Right hindlimb (tissue), 1 donor: ENCODE results near the gene RHEB.

Experiments used
- DNase-seq: peaks from one replicate; pipeline ENCODE4 v3.0.0-alpha.2; 2018

The RHEB gene

GRCh38 chr7:151501676-151502075 is 18.0 kb downstream of the RHEB start:
- DNase-seq: no peak

GRCh38 chr7:151498495-151498894 is 21.2 kb downstream of the RHEB start:
- DNase-seq: no peak

GRCh38 chr7:151497306-151497871 is 22.3 kb downstream of the RHEB start:
- no peak for DNase-seq

- DNase-seq: no peak
Measured at GRCh38 chr7:151495360-151495759, 24.3 kb downstream of the RHEB start.

GRCh38 chr7:151494298-151495284 is 25.1 kb downstream of the RHEB start:
- DNase-seq: no peak

GRCh38 chr7:151493083-151493482 is 26.6 kb downstream of the RHEB start:
- no peak for DNase-seq

- DNase-seq: no peak
Measured at GRCh38 chr7:151491859-151492258, 27.8 kb downstream of the RHEB start.

- DNase-seq: no peak
Measured at GRCh38 chr7:151490456-151491105, 29.1 kb downstream of the RHEB start.

- no peak for DNase-seq
Measured at GRCh38 chr7:151489498-151489897, 30.2 kb downstream of the RHEB start.

GRCh38 chr7:151488096-151488495 is 31.6 kb downstream of the RHEB start:
- no peak for DNase-seq

- DNase-seq: no peak
Measured at GRCh38 chr7:151487228-151487627, 32.5 kb downstream of the RHEB start.

- DNase-seq: no peak
Measured at GRCh38 chr7:151486074-151486473, 33.6 kb downstream of the RHEB start.

- no peak for DNase-seq
Measured at GRCh38 chr7:151484971-151485707, 34.6 kb downstream of the RHEB start.

- DNase-seq: no peak
Measured at GRCh38 chr7:151483711-151483983, 36.0 kb downstream of the RHEB start.

GRCh38 chr7:151482883-151483710 is 36.6 kb downstream of the RHEB start:
- DNase-seq: no peak

- no peak for DNase-seq
Measured at GRCh38 chr7:151481650-151482505, 37.8 kb downstream of the RHEB start.

GRCh38 chr7:151477867-151478266 is 41.8 kb downstream of the RHEB start:
- no peak for DNase-seq

GRCh38 chr7:151472644-151473380 is 46.9 kb downstream of the RHEB start:
- no peak for DNase-seq

GRCh38 chr7:151470711-151471110 is 49.0 kb downstream of the RHEB start:
- no peak for DNase-seq

GRCh38 chr7:151469281-151469680 is 50.4 kb downstream of the RHEB start:
- DNase-seq: no peak
